IMR-90 (cell line): ENCODE data around the gene TRAPPC12.

Source experiments
- MAZ ChIP-seq: IDR thresholded peaks from 2 replicates; pipeline ENCODE4 v1.6.1; 2012; ENCODE audit warnings: low read depth, mild to moderate bottlenecking, low read length, improper control_type of control experiment, moderate library complexity, borderline replicate concordance
- TF ChIP-seq, protein P1 (sequence below): conservative IDR thresholded peaks from 2 replicates; pipeline ENCODE4 v1.5.1; 2012; ENCODE audit warnings: mild to moderate bottlenecking, low read depth, low read length, improper control_type of control experiment

DNA sequence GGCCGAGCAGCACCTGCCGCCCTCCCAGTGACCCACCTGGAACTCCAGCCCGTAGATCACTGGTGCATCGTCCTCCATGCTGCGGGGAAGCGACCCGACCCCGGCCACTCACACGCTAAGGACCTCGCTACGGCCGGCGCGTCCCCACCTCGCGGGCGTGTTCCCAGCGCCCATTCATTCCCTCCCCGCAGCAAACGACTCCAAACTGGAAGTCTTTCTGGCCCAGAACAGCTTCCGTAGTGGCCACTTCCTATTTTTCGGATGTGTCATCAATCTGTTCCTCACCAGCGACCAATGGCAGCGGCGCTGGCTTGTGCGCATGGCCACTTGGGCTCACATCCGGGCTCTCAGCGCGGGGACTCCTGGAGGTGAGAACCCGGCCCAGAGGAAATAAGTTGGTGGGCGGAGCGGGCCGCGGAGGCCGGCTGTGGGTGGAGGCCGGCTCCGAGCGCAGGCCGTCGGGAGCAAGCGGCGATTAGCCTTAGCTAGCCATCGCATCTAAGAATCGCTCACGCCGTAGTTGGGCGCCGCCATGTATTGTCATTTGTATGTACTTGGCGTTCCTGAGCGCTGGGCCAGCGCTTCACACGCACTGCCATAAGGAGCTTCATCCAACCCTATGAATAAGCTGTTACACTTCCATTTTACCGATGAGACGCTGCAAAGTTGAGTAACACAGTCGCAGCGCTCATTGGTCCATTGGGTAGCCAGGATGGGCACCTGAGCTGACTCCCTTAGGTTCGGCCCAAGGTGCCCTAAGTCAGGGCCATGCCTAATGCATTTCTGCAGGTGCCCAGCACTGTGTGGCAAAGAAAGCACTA is 1.7 kb upstream of the TRAPPC12 start, which contains the start of gene EIPR1:
- peak; percentile 80; the same call in 1 of the 2 replicates for TF ChIP-seq MAZ
- TF ChIP-seq, protein P1, sequence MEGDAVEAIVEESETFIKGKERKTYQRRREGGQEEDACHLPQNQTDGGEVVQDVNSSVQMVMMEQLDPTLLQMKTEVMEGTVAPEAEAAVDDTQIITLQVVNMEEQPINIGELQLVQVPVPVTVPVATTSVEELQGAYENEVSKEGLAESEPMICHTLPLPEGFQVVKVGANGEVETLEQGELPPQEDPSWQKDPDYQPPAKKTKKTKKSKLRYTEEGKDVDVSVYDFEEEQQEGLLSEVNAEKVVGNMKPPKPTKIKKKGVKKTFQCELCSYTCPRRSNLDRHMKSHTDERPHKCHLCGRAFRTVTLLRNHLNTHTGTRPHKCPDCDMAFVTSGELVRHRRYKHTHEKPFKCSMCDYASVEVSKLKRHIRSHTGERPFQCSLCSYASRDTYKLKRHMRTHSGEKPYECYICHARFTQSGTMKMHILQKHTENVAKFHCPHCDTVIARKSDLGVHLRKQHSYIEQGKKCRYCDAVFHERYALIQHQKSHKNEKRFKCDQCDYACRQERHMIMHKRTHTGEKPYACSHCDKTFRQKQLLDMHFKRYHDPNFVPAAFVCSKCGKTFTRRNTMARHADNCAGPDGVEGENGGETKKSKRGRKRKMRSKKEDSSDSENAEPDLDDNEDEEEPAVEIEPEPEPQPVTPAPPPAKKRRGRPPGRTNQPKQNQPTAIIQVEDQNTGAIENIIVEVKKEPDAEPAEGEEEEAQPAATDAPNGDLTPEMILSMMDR, result no peak
